ENCODE results near the gene NCKAP5.

NCKAP5 gene

GRCh38 chr2:133447303-133447702 is 121.0 kb downstream of the NCKAP5 start:
- no peak overlapping the region for H3K27ac Mint-ChIP-seq
- DNase-seq (no peak), ATAC-seq (replicated peaks) (no peak)
- no peaks in the 10 kb centered on the region for H3K4me1 Mint-ChIP-seq (ENCODE audit: low read depth in 2 of 2)
- H3K27me3 Mint-ChIP-seq: no peaks in the 10 kb centered on the region
- no peak overlapping the region for H3K4me3 Mint-ChIP-seq
- H3K9me3 Mint-ChIP-seq: peaks cover 11 to 26% of the 10 kb centered on the region in 2 donors
- no peaks in the 10 kb centered on the region for H3K36me3 Mint-ChIP-seq (ENCODE audit: insufficient read depth)

- DNase-seq: no peak
Measured at GRCh38 chr2:133444465-133444864, 123.8 kb downstream of the NCKAP5 start.

GRCh38 chr2:133442393-133442792 is 125.9 kb downstream of the NCKAP5 start:
- Mint-ChIP-seq H3K36me3 (ENCODE audit: insufficient read depth) (no peaks in the 10 kb centered on the region), H3K27me3 (no peaks in the 10 kb centered on the region), H3K27ac (no peak overlapping the region), H3K9me3 (peaks cover 9 to 26% of the 10 kb centered on the region in 2 donors), H3K4me3 (no peak overlapping the region), H3K4me1 (ENCODE audit: low read depth in 2 of 2) (no peaks in the 10 kb centered on the region)
- no peak for ATAC-seq (replicated peaks)
- no peak for DNase-seq

More at GRCh38 chr2:133444465-133444864, 123.8 kb downstream of the NCKAP5 start:
- peaks cover 9 to 26% of the 10 kb centered on the region in 2 donors for H3K9me3 Mint-ChIP-seq
- no peak overlapping the region for H3K4me3 Mint-ChIP-seq
- H3K27me3 Mint-ChIP-seq: no peaks in the 10 kb centered on the region
- H3K4me1 Mint-ChIP-seq (ENCODE audit: low read depth in 2 of 2): no peaks in the 10 kb centered on the region
- no peak for ATAC-seq (replicated peaks)
- no peak overlapping the region for H3K27ac Mint-ChIP-seq
- no peaks in the 10 kb centered on the region for H3K36me3 Mint-ChIP-seq (ENCODE audit: insufficient read depth)

- Mint-ChIP-seq H3K27me3 (no peaks in the 10 kb centered on the region), H3K36me3 (ENCODE audit: insufficient read depth) (no peaks in the 10 kb centered on the region), H3K27ac (no peak overlapping the region), H3K4me1 (ENCODE audit: low read depth in 2 of 2) (no peaks in the 10 kb centered on the region), H3K4me3 (no peak overlapping the region), H3K9me3 (peaks cover 5 to 27% of the 10 kb centered on the region in 2 donors)
- ATAC-seq (replicated peaks): no peak
- DNase-seq: no peak
Measured at GRCh38 chr2:133439565-133439920, 128.7 kb downstream of the NCKAP5 start.

- H3K4me1 Mint-ChIP-seq (ENCODE audit: low read depth in 2 of 2): no peaks in the 10 kb centered on the region
- H3K4me3 Mint-ChIP-seq: no peak overlapping the region
- ATAC-seq (replicated peaks) (no peak), DNase-seq (no peak)
- peaks cover 5 to 25% of the 10 kb centered on the region in 2 donors for H3K9me3 Mint-ChIP-seq
- no peaks in the 10 kb centered on the region for H3K36me3 Mint-ChIP-seq (ENCODE audit: insufficient read depth)
- H3K27ac Mint-ChIP-seq: no peak overlapping the region
- H3K27me3 Mint-ChIP-seq: no peaks in the 10 kb centered on the region
Measured at GRCh38 chr2:133438848-133439564, 129.3 kb downstream of the NCKAP5 start.

- Mint-ChIP-seq H3K36me3 (ENCODE audit: insufficient read depth) (no peaks in the 10 kb centered on the region), H3K9me3 (peaks cover 0 to 18% of the 10 kb centered on the region in 2 donors), H3K27me3 (no peaks in the 10 kb centered on the region), H3K4me3 (no peak overlapping the region), H3K4me1 (ENCODE audit: low read depth in 2 of 2) (no peaks in the 10 kb centered on the region), H3K27ac (no peak overlapping the region)
- DNase-seq (no peak), ATAC-seq (replicated peaks) (no peak)
Measured at GRCh38 chr2:133438026-133438425, 130.2 kb downstream of the NCKAP5 start.

GRCh38 chr2:133437492-133437891 is 130.8 kb downstream of the NCKAP5 start:
- ATAC-seq (replicated peaks): no peak
- Mint-ChIP-seq H3K4me1 (ENCODE audit: low read depth in 2 of 2) (no peaks in the 10 kb centered on the region), H3K36me3 (ENCODE audit: insufficient read depth) (no peaks in the 10 kb centered on the region)

GRCh38 chr2:133434959-133435668 is 133.1 kb downstream of the NCKAP5 start:
- Mint-ChIP-seq H3K4me3 (no peak overlapping the region), H3K9me3 (peaks cover 2 to 18% of the 10 kb centered on the region in 2 donors), H3K27ac (no peak overlapping the region), H3K36me3 (ENCODE audit: insufficient read depth) (no peaks in the 10 kb centered on the region), H3K4me1 (ENCODE audit: low read depth in 2 of 2) (no peaks in the 10 kb centered on the region), H3K27me3 (no peaks in the 10 kb centered on the region)
- DNase-seq (no peak), ATAC-seq (replicated peaks) (no peak)

More at GRCh38 chr2:133437492-133437891, 130.8 kb downstream of the NCKAP5 start:
- Mint-ChIP-seq H3K27ac (no peak overlapping the region), H3K4me3 (no peak overlapping the region), H3K9me3 (peaks cover 0 to 18% of the 10 kb centered on the region in 2 donors), H3K27me3 (no peaks in the 10 kb centered on the region)
- no peak for DNase-seq

- H3K4me1 Mint-ChIP-seq (ENCODE audit: low read depth in 2 of 2): no peaks in the 10 kb centered on the region
- ATAC-seq (replicated peaks) (no peak), DNase-seq (no peak)
- peaks cover 2 to 18% of the 10 kb centered on the region in 2 donors for H3K9me3 Mint-ChIP-seq
- H3K36me3 Mint-ChIP-seq (ENCODE audit: insufficient read depth): no peaks in the 10 kb centered on the region
- H3K4me3 Mint-ChIP-seq: no peak overlapping the region
- no peak overlapping the region for H3K27ac Mint-ChIP-seq
- no peaks in the 10 kb centered on the region for H3K27me3 Mint-ChIP-seq
Measured at GRCh38 chr2:133433455-133434451, 134.5 kb downstream of the NCKAP5 start.

- no peak for ATAC-seq (replicated peaks)
- Mint-ChIP-seq H3K4me1 (ENCODE audit: low read depth in 2 of 2) (no peaks in the 10 kb centered on the region), H3K27ac (no peak overlapping the region), H3K9me3 (peaks cover 2 to 18% of the 10 kb centered on the region in 2 donors), H3K36me3 (ENCODE audit: insufficient read depth) (no peaks in the 10 kb centered on the region), H3K27me3 (no peaks in the 10 kb centered on the region), H3K4me3 (no peak overlapping the region)
- no peak for DNase-seq
Measured at GRCh38 chr2:133432778-133433177, 135.5 kb downstream of the NCKAP5 start.

GRCh38 chr2:133431289-133431688 is 137.0 kb downstream of the NCKAP5 start:
- no peak overlapping the region for H3K27ac Mint-ChIP-seq
- H3K4me3 Mint-ChIP-seq: no peak overlapping the region
- no peaks in the 10 kb centered on the region for H3K27me3 Mint-ChIP-seq
- no peaks in the 10 kb centered on the region for H3K36me3 Mint-ChIP-seq (ENCODE audit: insufficient read depth)
- H3K4me1 Mint-ChIP-seq (ENCODE audit: low read depth in 2 of 2): no peaks in the 10 kb centered on the region
- H3K9me3 Mint-ChIP-seq: peaks cover 2 to 13% of the 10 kb centered on the region in 2 donors
- DNase-seq: no peak
- ATAC-seq (replicated peaks): no peak

GRCh38 chr2:133426791-133427190 is 141.5 kb downstream of the NCKAP5 start:
- no peaks in the 10 kb centered on the region for H3K4me1 Mint-ChIP-seq (ENCODE audit: low read depth in 2 of 2)
- H3K27me3 Mint-ChIP-seq: no peaks in the 10 kb centered on the region
- no peaks in the 10 kb centered on the region for H3K36me3 Mint-ChIP-seq (ENCODE audit: insufficient read depth)
- no peak for DNase-seq
- H3K9me3 Mint-ChIP-seq: peaks cover 5 to 6% of the 10 kb centered on the region in 2 donors
- H3K27ac Mint-ChIP-seq: no peak overlapping the region
- H3K4me3 Mint-ChIP-seq: no peak overlapping the region
- no peak for ATAC-seq (replicated peaks)

GRCh38 chr2:133425612-133426011 is 142.7 kb downstream of the NCKAP5 start:
- Mint-ChIP-seq H3K27ac (no peak overlapping the region), H3K4me3 (no peak overlapping the region), H3K36me3 (ENCODE audit: insufficient read depth) (no peaks in the 10 kb centered on the region), H3K9me3 (peaks cover 5 to 8% of the 10 kb centered on the region in 2 donors), H3K4me1 (ENCODE audit: low read depth in 2 of 2) (no peaks in the 10 kb centered on the region), H3K27me3 (no peaks in the 10 kb centered on the region)
- no peak for ATAC-seq (replicated peaks)
- no peak for DNase-seq
